Activated CD8-positive, alpha-beta memory T cell treated with anti-CD3 and anti-CD28 coated beads, Interleukin-2, amount 50 U/mL, for 1 hour (primary cell): ENCODE results near the gene AMD1.
"Not testable (repeated sequence)": the region's sequence is repeated elsewhere in the genome, so short reads cannot be mapped to it uniquely, and the experiment has no call there.

ENCODE experiments used
- DNase-seq: peaks from one replicate; pipeline ENCODE4 v3.0.0-alpha.2; 2020; ENCODE audit errors: extremely low read depth

The AMD1 gene

DNA sequence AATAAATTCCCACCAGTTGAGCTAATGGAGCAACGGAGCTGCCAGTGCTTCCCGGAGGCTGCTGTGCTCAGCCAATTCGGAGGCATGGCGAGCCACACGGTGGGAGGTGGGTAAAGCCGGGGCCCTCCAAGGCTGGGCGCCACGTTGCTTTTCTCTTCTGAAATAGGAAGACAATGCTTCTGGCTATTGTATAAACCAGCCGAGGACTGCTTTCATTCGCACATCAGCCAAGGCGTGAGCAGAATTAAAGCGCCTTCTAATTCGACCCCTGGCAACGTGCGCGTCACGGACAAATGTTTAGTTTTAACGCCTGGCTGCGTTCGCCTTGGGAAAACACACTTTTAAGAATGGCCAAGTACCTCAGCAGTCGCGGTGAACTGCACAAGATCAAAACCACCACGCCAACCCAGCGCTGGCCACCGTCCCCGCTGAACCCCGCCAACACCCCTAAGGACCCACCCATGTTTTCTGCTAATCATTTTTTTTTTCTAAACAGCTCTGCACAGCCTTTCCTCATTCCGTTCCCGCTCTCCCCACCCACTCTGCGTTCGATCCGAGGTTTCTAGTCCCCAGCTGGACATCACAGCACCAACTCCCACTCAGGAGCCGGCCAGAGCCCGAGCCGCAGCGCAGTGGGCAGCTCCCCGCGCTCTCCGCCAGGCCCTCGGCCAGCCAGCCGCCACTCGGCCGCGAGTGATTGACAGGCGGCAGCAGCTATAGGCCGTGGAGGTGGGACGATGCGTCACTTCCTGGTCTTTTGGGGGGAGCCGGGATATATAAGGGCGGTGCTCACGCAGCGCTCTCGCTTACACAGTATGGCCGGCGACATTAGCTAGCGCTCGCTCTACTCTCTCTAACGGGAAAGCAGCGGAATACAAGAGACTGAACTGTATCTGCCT lies at the start of gene AMD1:
TSS of gene AMD1 (plus strand) at position 805 of the 899 bp plus-strand sequence. CDS start 321 bp downstream, outside the sequence.
- peak; percentile 95 for DNase-seq

DNA sequence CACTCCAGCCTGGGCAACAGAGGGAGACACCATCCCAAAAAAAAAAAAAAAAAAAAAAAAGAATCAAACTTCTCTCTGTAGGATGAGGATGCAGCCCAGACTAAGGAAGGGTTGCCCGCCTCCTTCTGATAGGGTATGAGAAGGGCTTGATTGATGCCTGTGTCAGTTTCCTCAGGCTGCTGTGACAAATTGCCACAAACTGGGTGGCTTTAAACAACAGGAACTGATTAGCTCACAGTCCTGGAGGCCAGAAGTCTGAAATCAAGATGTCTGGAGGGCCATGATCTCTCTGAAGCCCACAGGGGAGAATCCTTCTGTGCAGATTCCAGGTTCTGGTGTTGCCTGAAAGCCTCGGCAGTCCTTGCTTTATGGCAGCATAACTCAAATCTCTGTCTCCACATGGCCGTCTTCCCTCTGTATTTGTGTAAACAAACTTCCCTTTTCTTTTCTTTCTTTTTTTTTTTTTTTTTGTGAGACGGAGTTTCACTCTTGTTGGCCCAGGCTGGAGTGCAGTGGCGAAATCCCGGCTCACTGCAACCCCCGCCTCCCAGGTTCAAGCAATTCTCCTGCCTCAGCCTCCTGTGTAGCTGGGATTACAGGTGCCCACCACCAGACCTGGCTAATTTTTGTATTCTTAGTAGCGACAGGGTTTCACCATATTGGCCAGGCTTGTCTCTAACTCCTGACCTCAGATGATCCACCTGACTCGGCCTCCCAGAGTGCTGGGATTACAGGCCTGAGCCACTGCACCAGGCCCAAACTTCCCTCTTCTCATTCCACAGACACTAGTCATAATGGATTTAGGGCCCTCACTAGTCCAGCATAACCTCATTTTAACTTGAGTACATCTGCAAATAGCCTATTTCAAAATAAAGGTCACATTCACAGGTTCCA lies 48.1 kb upstream of the AMD1 start:
- DNase-seq: no peak

DNA sequence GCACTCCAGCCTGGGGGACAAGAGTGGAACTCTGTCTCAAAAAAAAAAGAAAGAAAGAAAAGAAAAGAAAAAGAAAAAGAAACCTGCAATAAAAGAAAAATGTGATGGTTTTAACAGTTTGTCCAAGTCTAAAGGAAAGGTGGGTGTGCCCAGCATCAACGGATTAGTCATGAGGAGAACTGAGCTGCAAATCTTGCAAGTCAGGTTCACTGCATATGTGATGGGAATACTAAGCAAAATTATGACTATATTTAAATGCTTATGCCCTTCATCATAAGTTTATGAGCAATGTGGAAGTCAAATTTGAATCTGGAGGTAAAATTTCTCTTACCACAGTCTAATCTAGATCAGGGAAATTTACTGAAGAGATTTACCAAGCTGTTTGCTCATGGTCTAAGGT lies 46.2 kb upstream of the AMD1 start:
- DNase-seq: no peak

DNA sequence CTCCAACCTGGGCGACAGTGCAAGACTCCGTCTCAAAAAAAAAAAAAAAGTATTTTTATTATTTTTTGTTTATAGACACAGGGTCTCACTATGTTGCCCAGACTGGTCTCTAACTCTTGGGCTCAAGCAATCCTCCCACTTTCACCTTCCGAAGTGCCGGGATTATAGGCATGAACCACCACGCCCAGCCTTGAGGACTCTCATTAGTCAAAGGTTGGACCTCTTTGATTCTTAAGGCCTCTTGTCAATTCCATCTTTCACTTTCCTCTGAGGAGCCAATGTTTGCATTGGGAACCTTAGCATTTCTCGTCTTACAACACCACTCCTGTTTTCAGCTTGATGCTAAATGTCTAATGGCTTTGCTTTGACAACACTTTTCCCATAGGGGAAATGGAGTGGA lies 43.2 kb upstream of the AMD1 start:
- DNase-seq: no peak

DNA sequence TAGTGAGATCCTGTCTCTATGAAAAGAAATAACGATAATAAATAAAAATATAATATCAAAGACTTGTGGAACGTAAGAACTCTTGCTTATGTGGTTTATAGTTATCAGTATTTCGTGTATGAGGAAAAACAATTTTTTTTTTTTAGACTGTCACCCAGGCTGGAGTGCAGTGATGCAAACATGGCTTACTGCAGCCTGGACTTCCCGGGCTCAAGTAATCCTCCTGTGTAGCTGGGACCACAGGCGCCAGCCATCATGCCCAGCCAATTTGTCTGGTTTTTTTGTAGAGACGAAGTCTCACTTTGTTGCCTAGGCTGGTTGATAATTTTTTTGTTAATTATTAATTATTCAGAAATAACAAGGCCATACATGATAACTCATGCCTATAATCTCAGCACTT lies 40.8 kb upstream of the AMD1 start:
- DNase-seq: no peak

DNA sequence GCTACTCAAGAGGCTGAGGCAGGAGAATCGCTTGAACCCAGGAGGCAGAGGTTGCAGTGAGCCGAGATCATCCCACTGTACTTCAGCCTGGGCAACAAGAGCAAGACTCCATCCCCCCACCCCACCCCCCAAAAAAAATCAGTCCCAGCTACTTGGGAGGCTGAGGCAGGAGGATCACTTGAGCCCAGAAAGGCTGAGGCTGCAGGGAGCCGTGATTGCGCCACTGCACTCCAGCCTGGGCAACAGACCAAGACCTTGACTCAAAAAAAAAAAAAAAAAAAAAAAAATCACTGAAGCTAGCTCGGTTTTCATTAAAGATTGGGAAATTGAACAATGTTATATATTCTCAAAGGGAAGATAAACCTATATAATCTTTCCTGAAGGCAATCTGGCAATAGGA lies 38.8 kb upstream of the AMD1 start:
- not testable (repeated sequence) for DNase-seq

DNA sequence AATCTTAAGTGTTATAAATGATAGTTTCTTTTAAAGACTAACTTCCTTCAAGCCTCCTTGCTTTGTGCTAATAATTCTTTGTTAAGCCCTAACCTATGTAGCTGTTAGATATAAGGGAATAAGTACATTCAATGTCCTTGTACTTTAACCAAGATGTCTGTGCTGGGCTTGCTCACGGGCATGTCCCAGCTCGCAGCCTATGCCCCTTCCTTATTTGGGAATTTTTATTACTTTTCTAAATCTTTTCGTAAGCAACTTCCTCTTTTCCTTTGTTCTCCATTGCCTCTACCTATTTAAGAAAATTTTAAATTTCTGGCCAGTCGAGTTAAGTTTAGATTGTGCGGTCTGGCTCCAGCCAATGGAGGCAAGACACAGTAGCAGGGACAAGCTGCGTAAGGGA lies 33.3 kb upstream of the AMD1 start:
- DNase-seq: no peak

DNA sequence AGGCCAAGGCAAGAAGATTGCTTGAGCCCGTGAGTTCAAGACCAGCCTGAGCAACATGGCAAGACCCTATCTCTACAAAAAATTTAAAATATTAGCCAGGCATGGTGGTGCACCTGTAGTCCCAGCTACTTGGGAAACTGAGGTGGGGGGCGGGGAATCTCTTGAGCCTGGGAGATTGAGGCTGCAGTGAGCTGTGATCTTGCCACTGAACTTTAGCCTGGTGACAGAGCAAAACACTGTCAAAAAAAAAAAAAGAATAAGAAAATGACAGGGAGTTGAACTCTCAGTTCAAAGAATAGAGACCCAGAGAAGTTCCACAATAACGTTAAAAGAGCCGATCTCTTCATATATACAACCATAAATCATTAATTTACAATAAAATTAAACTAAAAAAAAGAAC lies 24.8 kb upstream of the AMD1 start:
- no peak for DNase-seq

DNA sequence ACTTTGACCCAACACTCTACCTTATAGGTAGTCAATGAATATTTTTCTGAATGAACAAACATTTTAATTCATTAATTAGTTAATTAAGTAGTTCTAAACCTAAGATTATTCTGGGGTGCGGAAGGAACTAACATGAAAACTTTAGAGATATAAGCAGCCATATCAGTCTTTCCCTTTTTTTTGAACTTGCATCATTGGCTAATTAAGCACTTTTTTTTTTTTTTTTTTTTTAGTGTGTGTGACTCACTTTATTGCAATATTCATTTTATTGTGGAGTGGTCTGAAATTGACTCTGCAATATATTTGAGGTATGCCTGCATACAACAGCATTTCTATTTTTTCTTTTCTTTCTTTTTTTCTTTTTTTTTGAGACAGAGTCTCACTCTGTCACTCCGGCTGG lies 21.8 kb upstream of the AMD1 start:
- no peak for DNase-seq

DNA sequence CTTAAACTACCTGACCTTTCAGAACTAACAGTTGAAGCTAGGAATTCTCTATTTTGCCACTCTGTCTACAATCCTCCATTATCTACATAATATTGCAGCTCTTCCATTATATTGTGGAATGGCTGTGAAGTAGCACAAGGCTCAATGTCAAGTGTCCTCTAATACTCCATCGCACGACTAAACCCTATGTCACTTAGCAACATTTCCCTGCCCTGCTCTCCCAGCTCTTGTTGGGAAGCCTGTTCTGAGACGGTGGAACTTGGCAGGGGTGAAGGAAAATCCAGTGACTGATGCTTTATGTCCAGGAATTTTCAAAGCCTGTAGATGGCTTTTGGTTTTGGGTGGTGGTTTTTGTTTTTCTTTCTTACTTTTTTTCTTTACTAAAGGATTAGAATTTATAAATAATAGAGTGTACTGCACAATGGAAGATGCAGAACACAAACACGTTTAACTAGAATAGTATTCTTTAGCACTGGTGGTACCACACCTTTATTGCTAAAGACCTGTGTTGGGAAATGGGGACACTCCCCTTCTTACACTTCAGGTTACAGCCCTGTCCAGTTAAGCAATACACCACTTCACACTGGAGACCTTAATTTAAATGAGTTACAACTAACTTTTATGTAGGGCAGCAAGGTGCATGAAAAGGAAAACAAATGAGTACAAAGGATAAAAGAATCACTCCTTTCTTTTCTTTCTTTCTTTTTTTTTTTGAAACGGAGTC lies 20.7 kb upstream of the AMD1 start:
- DNase-seq: no peak

DNA sequence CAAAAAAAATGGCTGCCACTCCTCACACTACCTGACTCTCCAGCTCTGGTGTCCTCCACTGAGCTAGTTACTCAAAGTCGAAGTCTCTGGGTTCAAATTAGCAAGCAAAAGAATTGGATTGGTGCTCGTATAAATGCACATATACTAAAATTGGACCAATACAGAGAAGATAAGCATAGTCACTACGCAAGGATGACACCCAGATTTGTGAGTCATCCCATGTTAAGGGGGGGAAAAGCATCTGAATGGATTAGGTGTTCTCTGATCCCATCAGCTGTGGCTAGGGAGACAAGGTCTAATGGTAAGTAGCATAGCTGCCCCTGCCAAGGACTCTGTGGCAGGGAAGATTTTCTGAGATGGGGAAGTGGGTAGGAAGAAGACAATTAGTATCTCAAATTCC lies 18.3 kb upstream of the AMD1 start:
- no peak for DNase-seq

DNA sequence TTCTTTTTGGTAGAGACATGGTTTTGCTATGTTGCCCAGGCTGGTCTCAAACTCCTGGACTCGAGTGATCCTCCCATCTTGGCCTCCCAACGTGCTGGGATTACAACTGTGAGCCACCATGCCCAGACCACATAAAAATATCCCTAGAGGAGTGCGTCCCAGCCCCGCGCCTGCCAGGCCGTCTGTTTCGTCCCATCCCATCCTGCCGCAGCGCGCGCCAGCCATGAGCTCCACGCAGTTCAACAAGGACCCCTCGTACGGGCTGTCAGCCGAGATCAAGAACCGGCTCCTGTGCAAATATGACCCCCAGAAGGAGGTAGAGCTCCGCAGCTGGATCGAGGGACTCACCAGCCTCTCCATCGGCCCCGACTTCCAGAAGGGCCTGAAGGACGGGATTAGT lies 16.6 kb upstream of the AMD1 start:
- no peak for DNase-seq

DNA sequence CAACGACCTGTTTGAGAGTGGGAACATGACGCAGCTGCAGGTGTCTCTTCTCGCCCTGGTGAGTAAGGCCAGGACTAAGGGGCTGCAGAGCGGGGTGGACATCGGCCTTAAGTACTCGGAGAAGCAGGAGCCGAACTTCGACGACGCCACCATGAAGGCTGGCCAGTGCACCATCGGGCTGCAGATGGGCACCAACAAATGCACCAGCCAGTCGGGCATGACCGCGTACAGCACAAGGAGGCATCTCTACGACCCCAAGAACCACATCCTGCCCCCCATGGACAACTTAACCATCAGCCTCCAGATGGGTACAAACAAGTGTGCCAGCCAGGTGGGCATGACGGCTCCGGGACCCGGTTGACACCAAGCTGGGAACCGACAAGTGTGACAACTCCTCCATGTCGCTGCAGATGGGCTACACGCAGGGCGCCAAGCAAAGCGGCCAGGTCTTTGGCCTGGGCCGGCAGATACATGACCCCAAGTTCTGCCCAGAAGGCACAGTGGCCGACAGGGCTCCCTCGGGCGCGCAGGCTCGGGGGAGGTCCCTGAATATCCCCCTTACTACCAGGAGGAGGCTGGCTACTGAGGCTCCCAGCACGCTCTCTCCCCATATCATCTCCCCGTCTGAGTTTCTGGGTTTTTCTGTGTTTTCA lies 15.9 kb upstream of the AMD1 start:
- no peak for DNase-seq

DNA sequence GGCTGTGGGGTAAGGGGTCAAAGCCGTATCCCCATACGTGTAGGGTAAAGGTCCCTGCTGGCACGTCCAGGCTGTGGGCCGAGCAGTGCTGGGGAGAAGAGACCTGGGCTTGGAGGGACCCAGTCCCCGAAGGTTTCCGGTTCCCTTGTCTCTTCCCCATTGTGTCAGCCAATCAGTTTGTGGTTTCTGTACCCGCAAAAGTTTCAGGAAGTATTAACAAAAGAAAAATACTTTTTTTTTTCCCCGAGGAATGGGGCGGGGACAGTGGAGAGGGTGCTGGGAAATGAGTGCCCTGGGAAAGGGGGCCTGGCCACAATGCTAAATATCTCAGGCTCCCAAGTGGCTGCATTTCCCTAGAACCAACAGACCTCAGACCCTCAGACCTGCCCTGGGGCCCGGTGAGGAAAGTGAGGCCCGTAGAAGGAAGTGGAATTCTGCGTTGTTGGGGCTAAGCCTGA lies 15.2 kb upstream of the AMD1 start:
- no peak for DNase-seq

DNA sequence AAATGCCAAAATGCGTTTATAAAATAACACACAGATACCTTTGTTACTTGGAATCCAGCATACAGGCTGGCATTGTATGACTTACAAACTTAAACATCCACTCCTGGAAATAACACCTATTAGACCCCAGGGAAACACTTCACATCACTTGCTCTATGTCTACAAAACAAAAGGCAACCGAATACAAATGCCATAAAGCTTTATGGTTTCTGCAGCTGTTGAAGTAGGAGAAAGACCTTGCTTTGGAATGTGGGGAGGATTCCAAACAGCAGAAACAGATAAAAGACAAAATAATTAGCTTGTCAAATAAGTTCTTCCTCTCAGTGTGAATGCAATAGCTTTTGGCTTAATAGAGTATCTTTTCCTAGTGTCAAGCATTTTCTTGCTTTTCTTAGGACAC lies 9.8 kb upstream of the AMD1 start:
- DNase-seq: no peak

DNA sequence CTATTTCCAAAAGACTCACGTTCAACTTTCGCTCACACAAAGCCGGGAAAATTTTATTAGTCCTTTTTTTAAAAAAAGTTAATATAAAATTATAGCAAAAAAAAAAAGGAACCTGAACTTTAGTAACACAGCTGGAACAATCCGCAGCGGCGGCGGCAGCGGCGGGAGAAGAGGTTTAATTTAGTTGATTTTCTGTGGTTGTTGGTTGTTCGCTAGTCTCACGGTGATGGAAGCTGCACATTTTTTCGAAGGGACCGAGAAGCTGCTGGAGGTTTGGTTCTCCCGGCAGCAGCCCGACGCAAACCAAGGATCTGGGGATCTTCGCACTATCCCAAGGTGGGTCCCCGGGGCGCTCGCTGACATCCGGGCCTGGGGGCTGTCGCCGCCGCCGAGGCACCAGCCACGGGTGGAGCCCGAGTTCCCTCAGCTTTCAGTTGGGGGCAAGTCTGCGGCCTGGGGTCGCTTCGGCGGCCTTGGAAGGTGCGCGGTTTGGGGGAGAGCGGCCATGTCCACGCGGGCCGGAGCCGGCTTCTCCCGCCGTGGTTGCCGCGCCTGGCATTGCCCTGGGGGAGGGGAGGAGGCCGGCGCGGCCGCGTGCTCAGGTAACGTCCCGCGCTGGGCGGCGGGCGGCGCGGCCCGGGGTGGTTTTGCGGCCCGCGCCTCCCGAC lies 429 bp downstream of the AMD1 start:
- DNase-seq: no peak

DNA sequence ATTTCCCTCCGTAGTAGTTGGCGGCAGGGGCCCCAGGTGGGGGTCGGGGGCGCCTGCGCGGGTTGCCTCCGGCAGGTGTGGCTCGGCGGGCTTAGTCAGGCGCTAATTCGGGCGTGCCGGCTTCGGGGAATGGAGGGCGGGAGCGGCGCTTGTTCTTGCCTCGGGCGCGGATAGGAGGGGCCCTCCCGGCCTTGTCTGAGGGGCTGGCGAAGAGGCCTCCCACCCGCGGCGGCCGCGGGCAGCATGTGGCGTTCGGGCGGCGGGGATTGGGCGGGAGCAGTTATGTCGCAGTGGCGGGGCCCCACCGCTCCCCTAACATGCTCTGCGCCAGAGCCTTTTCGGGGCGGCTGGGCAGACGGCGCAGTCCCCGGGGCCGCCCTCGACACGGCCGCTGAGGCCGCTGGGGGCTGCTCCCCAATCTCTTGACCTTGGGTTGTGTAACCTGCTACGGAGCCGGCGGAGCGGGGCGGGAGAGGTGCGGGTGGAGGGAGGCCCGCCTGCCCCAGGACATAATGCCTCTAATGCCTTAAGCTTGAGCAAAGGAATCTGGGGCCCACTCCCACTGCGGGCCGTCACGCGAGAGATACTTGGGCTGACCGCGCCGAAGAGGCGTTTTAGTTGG lies 1.1 kb downstream of the AMD1 start:
- peak; percentile 45 for DNase-seq

DNA sequence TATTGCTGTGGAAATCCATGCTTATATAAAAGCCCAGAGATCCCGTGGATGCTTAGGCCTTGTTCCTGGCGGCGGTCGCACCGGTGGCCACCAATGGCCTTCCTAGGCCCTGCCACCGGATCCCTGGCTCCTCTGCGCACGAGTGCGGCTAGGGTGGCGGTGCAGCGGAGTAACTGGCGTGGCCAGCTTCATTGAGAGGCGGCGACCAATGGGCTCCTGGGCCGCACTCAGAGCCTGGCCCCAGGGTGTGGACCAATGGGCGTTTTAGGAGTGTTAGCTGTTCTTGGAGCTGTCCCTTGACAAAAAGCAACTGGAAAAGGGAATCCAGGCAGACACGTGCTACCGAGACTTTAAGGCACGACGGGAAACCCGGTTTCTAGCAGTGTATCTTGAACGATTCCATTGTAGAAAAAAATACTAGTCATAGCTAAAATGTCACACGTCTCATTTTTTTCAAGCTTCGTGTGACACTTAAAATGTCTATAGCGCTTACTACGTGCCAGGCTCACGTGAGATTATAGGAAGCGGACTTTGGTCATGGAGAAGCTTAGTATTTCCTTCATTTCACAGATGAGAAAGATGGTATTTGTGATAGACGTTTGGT lies 1.7 kb downstream of the AMD1 start:
- peak; percentile 3 for DNase-seq

DNA sequence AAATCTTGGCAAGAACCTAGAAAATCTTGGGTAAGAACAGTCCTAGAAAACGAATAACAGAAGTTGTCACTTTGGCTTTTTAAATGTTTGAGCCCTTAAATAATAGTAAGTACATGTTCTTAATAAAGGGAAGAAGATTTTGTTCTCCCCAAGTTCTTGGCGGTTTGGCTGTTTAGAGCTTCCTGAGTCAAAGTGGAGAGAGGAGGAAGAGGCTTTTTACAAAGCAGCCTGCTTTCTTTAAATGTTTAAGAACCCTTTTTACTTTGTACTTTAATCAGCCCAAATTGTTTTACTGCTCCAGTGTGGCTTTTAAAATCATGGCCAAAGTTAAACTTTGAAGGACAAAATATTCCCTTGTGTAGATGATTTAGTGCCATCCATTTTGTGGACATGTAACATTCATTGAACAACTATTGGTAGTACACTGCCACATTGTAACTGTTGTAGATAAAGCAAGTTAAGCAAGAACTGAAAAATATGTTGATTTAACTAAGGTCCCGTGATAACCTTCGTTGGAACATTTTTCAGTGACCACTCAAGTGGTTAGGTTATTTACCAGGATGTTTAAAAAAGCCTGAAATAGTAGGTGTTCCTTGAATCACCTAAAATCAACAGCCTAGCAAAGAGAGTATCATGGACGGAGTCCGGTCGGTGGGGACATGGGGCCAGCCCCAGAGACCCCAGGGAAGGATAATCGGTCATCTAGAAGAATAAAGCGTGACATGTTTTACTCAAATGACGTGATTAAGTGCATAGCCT lies 2.4 kb downstream of the AMD1 start:
- no peak for DNase-seq
